ENCODE results near the gene SLU7.

SLU7 gene

GRCh38 chr5:160360310-160360709 is 58.6 kb downstream of the SLU7 start:
- H3K4me2 ChIP-seq (ENCODE audit: low read length) = no peak overlapping the region

GRCh38 chr5:160359816-160360215 is 59.1 kb downstream of the SLU7 start:
- H3K9me3 ChIP-seq (ENCODE audit: insufficient read depth, low read length) = no peaks in the 10 kb centered on the region
- H3K27me3 ChIP-seq (ENCODE audit: low read depth, low read length) = no peaks in the 10 kb centered on the region
- no peak overlapping the region for H3K9ac ChIP-seq (ENCODE audit: low read length)
- no peaks in the 10 kb centered on the region for H3K36me3 ChIP-seq (replicated peaks; ENCODE audit: low read depth, low read length)
- H2AFZ ChIP-seq (ENCODE audit: low read depth, low read length) = no peak overlapping the region
- TF ChIP-seq EZH2phosphoT487 (IDR thresholded peaks at IDR 0.05; ENCODE audit: low read depth) (no peak), CTCF (IDR thresholded peaks at IDR 0.05; ENCODE audit: low read depth, low read length) (no peak)
- H3K4me1 ChIP-seq (ENCODE audit: low read length) = no peaks in the 10 kb centered on the region
- H3K27ac ChIP-seq (ENCODE audit: low read length) = no peak overlapping the region
- H3K4me3 ChIP-seq (ENCODE audit: low read length) = no peak overlapping the region
- H3K79me2 ChIP-seq (ENCODE audit: low read length) = no peaks in the 10 kb centered on the region
- no peaks in the 10 kb centered on the region for H4K20me1 ChIP-seq (ENCODE audit: insufficient read depth, low read length)
- no peak overlapping the region for H3K4me2 ChIP-seq (ENCODE audit: low read length)

More at GRCh38 chr5:160360310-160360709, 58.6 kb downstream of the SLU7 start:
- TF ChIP-seq EZH2phosphoT487 (IDR thresholded peaks at IDR 0.05; ENCODE audit: low read depth) (no peak), CTCF (IDR thresholded peaks at IDR 0.05; ENCODE audit: low read depth, low read length) (no peak)
- H4K20me1 ChIP-seq (ENCODE audit: insufficient read depth, low read length) = no peaks in the 10 kb centered on the region
- H2AFZ ChIP-seq (ENCODE audit: low read depth, low read length) = no peak overlapping the region
- H3K36me3 ChIP-seq (replicated peaks; ENCODE audit: low read depth, low read length) = no peaks in the 10 kb centered on the region
- H3K9ac ChIP-seq (ENCODE audit: low read length) = no peak overlapping the region
- H3K79me2 ChIP-seq (ENCODE audit: low read length) = no peaks in the 10 kb centered on the region
- no peaks in the 10 kb centered on the region for H3K4me1 ChIP-seq (ENCODE audit: low read length)
- H3K9me3 ChIP-seq (ENCODE audit: insufficient read depth, low read length) = no peaks in the 10 kb centered on the region
- H3K27ac ChIP-seq (ENCODE audit: low read length) = no peak overlapping the region
- no peak overlapping the region for H3K4me3 ChIP-seq (ENCODE audit: low read length)
- H3K27me3 ChIP-seq (ENCODE audit: low read depth, low read length) = no peaks in the 10 kb centered on the region

GRCh38 chr5:160359242-160359641 is 59.6 kb downstream of the SLU7 start:
- Histone ChIP-seq H4K20me1 (ENCODE audit: insufficient read depth, low read length) (no peaks in the 10 kb centered on the region), H3K4me2 (ENCODE audit: low read length) (no peak overlapping the region), H3K27ac (ENCODE audit: low read length) (no peak overlapping the region), H3K4me1 (ENCODE audit: low read length) (no peaks in the 10 kb centered on the region), H3K9ac (ENCODE audit: low read length) (no peak overlapping the region), H3K9me3 (ENCODE audit: insufficient read depth, low read length) (no peaks in the 10 kb centered on the region), H3K36me3 (replicated peaks; ENCODE audit: low read depth, low read length) (no peaks in the 10 kb centered on the region), H3K27me3 (ENCODE audit: low read depth, low read length) (no peaks in the 10 kb centered on the region), H2AFZ (ENCODE audit: low read depth, low read length) (no peak overlapping the region), H3K4me3 (ENCODE audit: low read length) (no peak overlapping the region), H3K79me2 (ENCODE audit: low read length) (no peaks in the 10 kb centered on the region)
- TF ChIP-seq EZH2phosphoT487 (IDR thresholded peaks at IDR 0.05; ENCODE audit: low read depth) (no peak), CTCF (IDR thresholded peaks at IDR 0.05; ENCODE audit: low read depth, low read length) (no peak)

- TF ChIP-seq CTCF (IDR thresholded peaks at IDR 0.05; ENCODE audit: low read depth, low read length) (no peak), EZH2phosphoT487 (IDR thresholded peaks at IDR 0.05; ENCODE audit: low read depth) (no peak)
- Histone ChIP-seq H3K9ac (ENCODE audit: low read length) (no peak overlapping the region), H3K36me3 (replicated peaks; ENCODE audit: low read depth, low read length) (no peaks in the 10 kb centered on the region), H3K4me2 (ENCODE audit: low read length) (no peak overlapping the region), H3K9me3 (ENCODE audit: insufficient read depth, low read length) (no peaks in the 10 kb centered on the region), H3K4me1 (ENCODE audit: low read length) (no peaks in the 10 kb centered on the region), H2AFZ (ENCODE audit: low read depth, low read length) (no peak overlapping the region), H3K4me3 (ENCODE audit: low read length) (no peak overlapping the region), H3K27me3 (ENCODE audit: low read depth, low read length) (no peaks in the 10 kb centered on the region), H3K79me2 (ENCODE audit: low read length) (no peaks in the 10 kb centered on the region), H3K27ac (ENCODE audit: low read length) (no peak overlapping the region), H4K20me1 (ENCODE audit: insufficient read depth, low read length) (no peaks in the 10 kb centered on the region)
These were observed 60.9 kb downstream of the SLU7 start for GRCh38 chr5:160357861-160358411.
